B cell (primary cell): ENCODE measurements around the gene CAMTA1. TPM values are rescaled to one million over a fixed set of nuclear protein-coding genes. Genes with fewer than 3 reads are reported as not detected.

ENCODE experiments used
- ATAC-seq: fragments of 200-7000 bp; cut with Tn5 transposase; one replicate; pipeline ENCODE4 v1.10.0; 2021; ENCODE audit warnings: low read depth, mild to moderate bottlenecking, moderate number of reproducible peaks, moderate library complexity
- CTCF ChIA-PET: fragments of 350-600 bp; sonication (Branson Sonifier 250); formaldehyde crosslinking; loops from one replicate; lab custom pipeline; 2021; ENCODE audit warnings: antibody characterized with exemption, inconsistent platforms; lab: Charles Lee
- POLR2A ChIA-PET: fragments of 350-600 bp; sonication (Branson Sonifier 250); formaldehyde crosslinking; loops from one replicate; lab custom pipeline; 2021; ENCODE audit warnings: antibody characterized with exemption; lab: Charles Lee
- DNase-seq: peaks from one replicate; pipeline ENCODE4 v3.0.0; 2013
- H2AFZ ChIP-seq: 2 replicates; pipeline ENCODE4 v1.6.1; 2012; ENCODE audit warnings: mild to moderate bottlenecking, low read depth, low read length; ENCODE audit not compliant: insufficient read depth, poor library complexity, severe bottlenecking
- H3K27ac ChIP-seq, 2 donors: 1 replicate in 1 of 2; 2 replicates in 1 of 2; pipeline ENCODE4 v1.5.1; 2012 to 2013; ENCODE audit warnings: low read length in 2 of 2, mild to moderate bottlenecking in 2 of 2, moderate library complexity in 1 of 2
- H3K27me3 ChIP-seq, 4 experiments: fragments of 200-600 bp in 1 of 4; sonication (generic) in 1 of 4; replicated peaks in 1 of 4; 1 replicate in 2 of 4; 2 replicates in 2 of 4; pipeline versions ENCODE4 v1.6.1 to v1.7.0; 2013 to 2016; ENCODE audit warnings: low read length in 3 of 4, mild to moderate bottlenecking in 2 of 4, mixed read lengths in 1 of 4, moderate library complexity in 1 of 4; ENCODE audit not compliant: insufficient read depth in 4 of 4, control insufficient read depth in 3 of 4; ENCODE audit errors: control extremely low read depth in 1 of 4
- H3K36me3 ChIP-seq, 2 experiments: replicated peaks in 1 of 2; 1 replicate in 1 of 2; 2 replicates in 1 of 2; pipeline versions ENCODE4 v1.6.1 to v1.7.1; 2013; ENCODE audit warnings: low read length in 1 of 2; ENCODE audit not compliant: insufficient read depth in 2 of 2, control insufficient read depth in 1 of 2; ENCODE audit errors: control extremely low read depth in 1 of 2, extremely low read depth in 1 of 2
- H3K4me1 ChIP-seq, 2 donors: fragments of 200-600 bp in 1 of 2; sonication (generic) in 1 of 2; 1 replicate in 1 of 2; 2 replicates in 1 of 2; pipeline versions ENCODE4 v1.5.1 to v1.6.1; 2013 to 2017; ENCODE audit warnings: low read length in 2 of 2; ENCODE audit not compliant: control insufficient read depth in 2 of 2, insufficient read depth in 2 of 2
- H3K4me2 ChIP-seq: replicated peaks from 2 replicates; pipeline ENCODE3; 2012; ENCODE audit warnings: mild to moderate bottlenecking, low read depth, low read length; ENCODE audit not compliant: poor library complexity, severe bottlenecking
- H3K4me3 ChIP-seq, 5 experiments: fragments of 200-600 bp in 1 of 5; sonication (generic) in 1 of 5; 1 replicate in 3 of 5; 2 replicates in 2 of 5; pipeline versions ENCODE4 v1.5.1 to v1.7.0; 2011 to 2016; ENCODE audit warnings: low read length in 4 of 5, mild to moderate bottlenecking in 4 of 5, low read depth in 2 of 5, control low read depth in 1 of 5, moderate library complexity in 1 of 5; ENCODE audit not compliant: insufficient read depth in 1 of 5; ENCODE audit errors: control extremely low read depth in 1 of 5, extremely low read depth in 1 of 5
- H3K79me2 ChIP-seq: fragments of 200-600 bp; sonication (generic); one replicate; pipeline ENCODE4 v1.6.0; 2016; ENCODE audit warnings: low read length; ENCODE audit not compliant: control insufficient read depth, insufficient read depth
- H3K9ac ChIP-seq: fragments of 200-600 bp; sonication (generic); 2 replicates; pipeline ENCODE4 v1.6.1; 2017; ENCODE audit warnings: mild to moderate bottlenecking, low read length, moderate library complexity
- H3K9me3 ChIP-seq, 3 donors: one replicate each; pipeline versions ENCODE4 v1.6.1 to v1.7.1; 2013; ENCODE audit warnings: low read length in 2 of 3; ENCODE audit not compliant: control insufficient read depth in 2 of 3, insufficient read depth in 1 of 3; ENCODE audit errors: control extremely low read depth in 1 of 3
- H4K20me1 ChIP-seq: 2 replicates; pipeline ENCODE4 v1.6.0; 2012; ENCODE audit warnings: mild to moderate bottlenecking, low read length; ENCODE audit not compliant: insufficient read depth, control insufficient read depth, poor library complexity, severe bottlenecking
- H3K27ac Mint-ChIP-seq: one replicate; pipeline ENCODE4 v1.8.0; 2021; ENCODE audit warnings: mixed read lengths
- H3K27me3 Mint-ChIP-seq: one replicate; pipeline ENCODE4 v1.8.0; 2021; ENCODE audit warnings: mixed read lengths
- H3K4me1 Mint-ChIP-seq: one replicate; pipeline ENCODE4 v1.8.0; 2021; ENCODE audit warnings: mixed read lengths
- H3K4me3 Mint-ChIP-seq: one replicate; pipeline ENCODE4 v1.8.0; 2021; ENCODE audit warnings: mixed read lengths
- H3K9me3 Mint-ChIP-seq: one replicate; pipeline ENCODE4 v1.8.0; 2022; ENCODE audit warnings: mixed read lengths; ENCODE audit not compliant: insufficient read depth
- CTCF ChIP-seq: fragments of 200-600 bp; IDR thresholded peaks from one replicate; pipeline ENCODE4 v1.8.0; 2022; ENCODE audit warnings: antibody characterized with exemption, mild to moderate bottlenecking
- EZH2 ChIP-seq: IDR thresholded peaks from 2 replicates; pipeline ENCODE4 v1.6.1; 2012; ENCODE audit warnings: borderline replicate concordance, low read depth, mild to moderate bottlenecking, moderate library complexity, low read length; ENCODE audit not compliant: insufficient read depth, poor library complexity, severe bottlenecking
- WGBS: methylation state at CpG from one replicate; pipeline ENCODE4 v1.1.5; 2013; ENCODE audit warnings: missing lambda C conversion rate; ENCODE audit not compliant: insufficient coverage; 5-methylcytosine and 5-hydroxymethylcytosine counted together
- intact Hi-C: fragments of 100-400 bp; cut with micrococcal nuclease; formaldehyde crosslinking; loops from one replicate; pipeline ENCODE4 v1.10.0; 2022
- polyA plus RNA-seq: library from polyadenylated mRNA; depleted of rRNA; stranded (reverse); fragments of >200 nt; gene quantifications from 2 replicates; pipeline ENCODE4 v1.2.3, GENCODE V29; 2012
- total RNA-seq, 2 donors: library from RNA; stranded (reverse); fragments of 120-200 nt in 1 of 2; gene quantifications; 1 replicate in 1 of 2; 2 replicates in 1 of 2; pipeline versions ENCODE4 v1.2.3 to v1.2.4, GENCODE V29; 2013 to 2022

Gene CAMTA1
- total and polyA plus RNA-seq, 2 donors (not counting 1 experiment from before 2014, with no cell fraction given): 42.2 to 45.7 TPM

GRCh38 chr1:7398982-7399381, 613.7 kb downstream of the CAMTA1 start:
- Histone ChIP-seq H3K4me3 (no peak overlapping the region), H4K20me1 (no peaks in the 10 kb centered on the region), H3K27me3 (no peaks in the 10 kb centered on the region), H3K4me1 (no peaks in the 10 kb centered on the region), H3K36me3 (no peaks in the 10 kb centered on the region), H3K79me2 (no peaks in the 10 kb centered on the region), H3K9me3 (peaks cover 0 to 7% (median 0%) of the 10 kb centered on the region in 3 donors), H3K27ac (no peak overlapping the region), H2AFZ (no peak overlapping the region), H3K9ac (no peak overlapping the region), H3K4me2 (no peak overlapping the region)
- DNase-seq: no peak
- no peak overlapping the region for H3K27ac Mint-ChIP-seq
- CTCF ChIA-PET: no interaction called here
- peaks cover 12% of the 10 kb centered on the region for H3K27me3 Mint-ChIP-seq
- TF ChIP-seq EZH2 (no peak), CTCF (no peak)
- no peak overlapping the region for H3K4me3 Mint-ChIP-seq
- peaks cover 8% of the 10 kb centered on the region for H3K9me3 Mint-ChIP-seq
- H3K4me1 Mint-ChIP-seq: no peaks in the 10 kb centered on the region
- intact Hi-C loops: no loop called here
- no peak for ATAC-seq
- POLR2A ChIA-PET: no interaction called here
- no CpG with 5 or more reads among the region's 1 CpG for WGBS

- Mint-ChIP-seq H3K9me3 (peaks cover 8% of the 10 kb centered on the region), H3K27ac (no peak overlapping the region), H3K4me1 (no peaks in the 10 kb centered on the region), H3K27me3 (peaks cover 15% of the 10 kb centered on the region), H3K4me3 (no peak overlapping the region)
- no peak for TF ChIP-seq EZH2
- no peak for TF ChIP-seq CTCF
- no CpG with 5 or more reads among the region's 1 CpG for WGBS
- Histone ChIP-seq H3K27me3 (peaks cover 0 to 4% (median 0%) of the 10 kb centered on the region in 4 experiments), H3K36me3 (no peaks in the 10 kb centered on the region), H4K20me1 (no peaks in the 10 kb centered on the region), H2AFZ (no peak overlapping the region), H3K4me3 (no peak overlapping the region), H3K4me1 (no peaks in the 10 kb centered on the region), H3K27ac (no peak overlapping the region), H3K4me2 (no peak overlapping the region), H3K9me3 (peaks cover 0 to 7% (median 0%) of the 10 kb centered on the region in 3 donors), H3K9ac (no peak overlapping the region), H3K79me2 (no peaks in the 10 kb centered on the region)
- no peak for DNase-seq
- ATAC-seq: no peak
- POLR2A ChIA-PET: no interaction called here
- CTCF ChIA-PET: no interaction called here
- intact Hi-C loops: no loop called here
Observed at GRCh38 chr1:7399514-7400125, 614.4 kb downstream of the CAMTA1 start.
